ENCODE data around the gene DFFA.

- TF ChIP-seq CTCF (IDR thresholded peaks at IDR 0.05; ENCODE audit: insufficient read depth, low read length, poor library complexity, severe bottlenecking), result no peak
- no peak for TF ChIP-seq EZH2phosphoT487 (conservative IDR thresholded peaks at IDR 0.05; ENCODE audit: low read length)
These were observed 39.2 kb upstream of the DFFA start for GRCh38 chr1:10511494-10511885.

Data from SU-DHL-6 (cell line).